ENCODE data around the gene BNC2.

The BNC2 gene

DNA sequence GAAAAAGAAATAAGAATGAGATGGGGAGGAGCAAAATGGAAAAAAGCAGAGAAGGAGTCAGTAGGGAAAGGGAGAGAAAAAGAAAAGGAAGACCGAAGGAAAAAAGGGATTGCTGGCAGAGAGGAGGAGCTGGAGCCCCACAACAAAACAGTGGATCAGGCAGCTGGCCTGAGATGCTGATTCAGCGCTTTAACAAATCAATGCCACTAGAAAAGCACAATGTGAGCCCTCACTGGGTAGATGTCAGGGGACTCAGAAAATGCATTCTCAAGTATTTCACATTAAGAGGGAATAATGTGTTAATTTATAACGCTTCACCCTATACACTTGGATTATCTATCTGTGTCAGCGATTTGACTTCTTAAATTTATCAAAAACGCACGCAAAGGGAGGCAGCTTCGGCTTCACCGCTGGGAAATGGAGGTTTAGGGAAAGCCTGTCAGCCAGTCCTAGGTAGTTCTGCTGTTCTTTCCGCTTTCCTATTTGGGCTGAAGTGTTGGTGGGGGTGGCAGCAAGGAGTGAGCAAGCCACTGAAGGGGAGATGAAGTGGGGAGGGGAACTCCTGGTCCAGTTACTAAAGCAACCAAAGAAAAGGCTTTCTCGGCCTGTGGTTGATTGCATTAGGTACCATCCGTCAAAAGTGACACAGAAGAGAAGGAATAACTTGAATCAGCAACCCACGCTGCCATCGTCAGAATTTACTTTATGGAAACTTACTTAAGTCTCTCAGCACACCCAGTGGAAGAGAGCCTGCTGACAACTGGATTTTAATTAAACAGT is 161.6 kb downstream of the BNC2 start:
- DNase-seq (ENCODE audit: low read depth) = peak; percentile 44
- H3K4me3 ChIP-seq (ENCODE audit: low read depth, low read length) = no peak overlapping the region
- no peak for TF ChIP-seq CTCF (IDR thresholded peaks at IDR 0.05; ENCODE audit: low read depth, low read length, missing control alignments)
- in situ Hi-C loops (cut with HindIII; ENCODE audit: low sequenced_read_pairs) = no loop called here

GRCh38 chr9:16705111-16705604 is 165.3 kb downstream of the BNC2 start:
- in situ Hi-C loops (cut with HindIII; ENCODE audit: low sequenced_read_pairs) = no loop called here
- peak overlapping the region; percentile 39 for H3K4me3 ChIP-seq (ENCODE audit: low read depth, low read length)
- no peak for TF ChIP-seq CTCF (IDR thresholded peaks at IDR 0.05; ENCODE audit: low read depth, low read length, missing control alignments)
- peak; percentile 97 for DNase-seq (ENCODE audit: low read depth)

GRCh38 chr9:16704116-16705110 is 166.1 kb downstream of the BNC2 start:
- DNase-seq (ENCODE audit: low read depth) = no peak
- in situ Hi-C loops (cut with HindIII; ENCODE audit: low sequenced_read_pairs) = no loop called here
- peak overlapping the region; percentile 39 for H3K4me3 ChIP-seq (ENCODE audit: low read depth, low read length)
- no peak for TF ChIP-seq CTCF (IDR thresholded peaks at IDR 0.05; ENCODE audit: low read depth, low read length, missing control alignments)

GRCh38 chr9:16701347-16701746 is 169.1 kb downstream of the BNC2 start:
- no peak for DNase-seq (ENCODE audit: low read depth)
- no peak for TF ChIP-seq CTCF (IDR thresholded peaks at IDR 0.05; ENCODE audit: low read depth, low read length, missing control alignments)
- H3K4me3 ChIP-seq (ENCODE audit: low read depth, low read length) = no peak overlapping the region
- in situ Hi-C loops (cut with HindIII; ENCODE audit: low sequenced_read_pairs) = no loop called here

DNA sequence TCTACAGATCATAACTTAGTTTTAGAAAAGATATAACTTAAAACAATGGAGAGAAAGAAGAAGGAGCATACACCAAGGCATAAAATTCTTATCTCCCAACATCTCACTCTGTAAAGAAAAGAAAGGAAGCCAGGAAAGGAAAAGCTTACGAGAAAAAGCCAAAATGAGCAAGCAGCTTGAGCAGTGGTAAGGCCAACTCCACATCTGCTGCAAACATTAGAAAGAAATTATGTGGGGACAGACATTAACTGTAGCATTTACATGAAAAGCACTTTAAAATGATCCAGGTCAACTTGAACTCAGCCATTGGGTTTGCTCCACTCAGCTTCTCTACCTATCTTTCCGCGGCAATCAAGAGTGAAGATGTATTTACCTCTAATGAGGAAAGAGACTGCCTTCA is 176.9 kb downstream of the BNC2 start:
- no peak overlapping the region for H3K4me3 ChIP-seq (ENCODE audit: low read depth, low read length)
- no peak for TF ChIP-seq CTCF (IDR thresholded peaks at IDR 0.05; ENCODE audit: low read depth, low read length, missing control alignments)
- no peak for DNase-seq (ENCODE audit: low read depth)
- in situ Hi-C loops (cut with HindIII; ENCODE audit: low sequenced_read_pairs) = no loop called here

DNA sequence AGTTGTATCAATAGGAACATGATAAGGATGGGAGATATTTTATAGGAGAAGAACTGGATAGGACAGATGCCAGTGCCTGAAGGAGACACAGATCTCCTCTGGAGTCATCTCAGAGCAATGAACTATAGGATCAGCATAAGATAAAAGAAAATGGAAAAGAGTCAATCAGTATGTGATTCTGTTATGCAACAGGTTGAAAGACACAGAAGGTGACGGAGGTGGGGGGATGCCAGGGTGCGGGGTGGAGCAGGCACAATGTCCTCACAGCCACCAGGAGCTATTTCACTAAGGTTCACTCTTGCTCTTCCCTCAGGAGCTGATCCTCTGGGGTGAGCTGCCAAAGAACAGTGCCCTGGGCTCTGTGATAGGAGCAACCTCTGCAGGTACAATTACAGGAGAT is 179.8 kb downstream of the BNC2 start:
- in situ Hi-C loops (cut with HindIII; ENCODE audit: low sequenced_read_pairs) = no loop called here
- no peak overlapping the region for H3K4me3 ChIP-seq (ENCODE audit: low read depth, low read length)
- no peak for TF ChIP-seq CTCF (IDR thresholded peaks at IDR 0.05; ENCODE audit: low read depth, low read length, missing control alignments)
- no peak for DNase-seq (ENCODE audit: low read depth)
